ENCODE data around the gene PRUNE2. TPM values are rescaled to one million over a fixed set of nuclear protein-coding genes. Genes with fewer than 3 reads are reported as not detected.

The PRUNE2 gene
- total and polyA plus RNA-seq, 2 of the 13 experiments (the other 11 are each of a cell fraction or from before 2014, with no cell fraction given), result 0.02 TPM; not detected in 1

- peaks cover 0 to 9% of the 10 kb centered on the region in 2 experiments; a peak in 2 of 5 replicates for H3K27me3 ChIP-seq (ENCODE audit: control insufficient read depth in 1 of 2, insufficient read depth in 2 of 2, low read length in 2 of 2)
- CTCF ChIA-PET (ENCODE audit: low intra/inter-chr PET ratio, low total read pairs), result no interaction called here
- no TSS peak for BruUV-seq (replicated peaks)
- POLR2A ChIA-PET, result no interaction called here
- H3K36me3 ChIP-seq (replicated peaks in 1 of 2; ENCODE audit: control insufficient read depth in 1 of 2, insufficient read depth in 2 of 2, low read length in 2 of 2), result no peaks in the 10 kb centered on the region
- no peak overlapping the region for H3K27ac ChIP-seq (ENCODE audit: extremely low read length, insufficient read depth, low read length)
- H3K79me2 ChIP-seq (ENCODE audit: insufficient read depth, low read length), result no peaks in the 10 kb centered on the region
- in situ Hi-C loops (cut with HindIII; ENCODE audit: extremely low pct_ligation_motif_present, low pct_unique_long_range_greater_than_20kb) (no loop called here), intact Hi-C loops (cut with micrococcal nuclease; ENCODE audit: unreplicated experiment) (no loop called here)
- H3K9me3 ChIP-seq (ENCODE audit: low read length), result no peaks in the 10 kb centered on the region
- ATAC-seq (no peak), FAIRE-seq (no peak), DNase-seq (ENCODE audit: low spot score) (no peak)
- TF ChIP-seq CREM (IDR thresholded peaks at IDR 0.05), result no peak
- TF ChIP-seq CREM (CRISPR knock-in tag; IDR thresholded peaks at IDR 0.05), result no peak
- no peak for TF ChIP-seq ZBTB26 (CRISPR knock-in tag; IDR thresholded peaks at IDR 0.05; ENCODE audit: borderline replicate concordance)
- TF ChIP-seq KLF6 (CRISPR knock-in tag; IDR thresholded peaks at IDR 0.05), result no peak
- TF ChIP-seq IRF9 (CRISPR knock-in tag; IDR thresholded peaks at IDR 0.05; ENCODE audit: borderline replicate concordance), result no peak
- TF ChIP-seq HNRNPH1 (optimal IDR thresholded peaks at IDR 0.05; ENCODE audit: low read depth, low read length), result no peak
- TF ChIP-seq LRRFIP1 (CRISPR knock-in tag; conservative IDR thresholded peaks at IDR 0.05), result no peak
- H3K4me3 ChIP-seq (replicated peaks in 1 of 3; ENCODE audit: insufficient read depth in 1 of 3, low read depth in 2 of 3, low read length in 3 of 3), result no peak overlapping the region
- H3K9ac ChIP-seq (ENCODE audit: insufficient read depth, low read depth, low read length), result no peak overlapping the region
- H4K20me1 ChIP-seq (ENCODE audit: insufficient read depth, low read length), result no peaks in the 10 kb centered on the region
- no peaks in the 10 kb centered on the region for H3K4me1 ChIP-seq (ENCODE audit: insufficient read depth, low read length)
- 10% methylated on average over 4 of the region's 4 CpGs for WGBS (ENCODE audit: low lambda C conversion rate)
- H2AFZ ChIP-seq (ENCODE audit: low read length), result no peak overlapping the region
- H3K4me2 ChIP-seq (ENCODE audit: low read depth, low read length), result no peak overlapping the region
These were observed 259.7 kb downstream of the PRUNE2 start for GRCh38 chr9:76646249-76646648.

All from HepG2 (cell line).